Right lobe of liver (tissue), 6 donors: ENCODE results near the gene TMEM81. TPM values are rescaled to one million over a fixed set of nuclear protein-coding genes. Genes with fewer than 3 reads are reported as not detected.

Experiments used
- ATAC-seq, 4 donors: fragments of 200-7000 bp; cut with Tn5 transposase; one replicate each; pipeline ENCODE4 v1.9.1; 2020; ENCODE audit warnings: mild to moderate bottlenecking in 4 of 4, moderate library complexity in 4 of 4
- DNase-seq, 3 donors: peaks; one replicate each; pipeline ENCODE4 v3.0.0-alpha.2; 2020
- H3K27ac ChIP-seq, 3 donors: fragments of 200-600 bp; one replicate each; pipeline ENCODE4 v1.8.0; 2022
- H3K27me3 ChIP-seq, 2 donors: fragments of 200-600 bp; one replicate each; pipeline ENCODE4 v1.8.0; 2022
- H3K36me3 ChIP-seq, 4 donors: fragments of 200-600 bp; sonication (generic) in 1 of 4; one replicate each; pipeline versions ENCODE4 v1.5.1 to v1.8.0; 2017 to 2022; ENCODE audit warnings: control low read depth in 1 of 4
- H3K4me1 ChIP-seq, 4 donors: fragments of 200-600 bp; sonication (generic) in 1 of 4; one replicate each; pipeline versions ENCODE4 v1.5.1 to v1.8.0; 2017 to 2022; ENCODE audit warnings: control low read depth in 1 of 4
- H3K4me3 ChIP-seq, 3 donors: fragments of 200-600 bp; one replicate each; pipeline ENCODE4 v1.8.0; 2022
- H3K9me3 ChIP-seq, 4 donors: fragments of 200-600 bp; sonication (generic) in 1 of 4; one replicate each; pipeline versions ENCODE4 v1.5.1 to v1.8.0; 2017 to 2022; ENCODE audit warnings: control low read depth in 1 of 4
- POLR2A ChIP-seq: fragments of 450-650 bp; IDR thresholded peaks from one replicate; pipeline ENCODE4 v1.6.1; 2017; ENCODE audit warnings: antibody characterized with exemption, mild to moderate bottlenecking
- whole genome bisulfite sequencing: methylation state at CpG from one replicate; pipeline ENCODE4 v1.1.6; 2018; ENCODE audit warnings: low coverage, low lambda C conversion rate; ENCODE audit not compliant: insufficient coverage; ENCODE audit errors: missing lambda C conversion rate; 5-methylcytosine and 5-hydroxymethylcytosine counted together
- intact Hi-C, 2 donors: fragments of 100-400 bp; cut with DNase I; formaldehyde crosslinking; loops; one replicate each; pipeline versions ENCODE4 v1.11.2 to v1.14.1; 2022
- total RNA-seq, 6 experiments: library from RNA; depleted of rRNA in 2 of 6; stranded (reverse); fragments of >200 nt in 2 of 6; fragmentation: NEBNext Ultra II Directional in 3 of 6; extraction: Animal tissue kit (Norgen Biotek cat#: 25700) in 3 of 6; gene quantifications; one replicate each; pipeline versions ENCODE4 v1.1.0 to v1.2.4, GENCODE V29; 2016 to 2023
- TF ChIP-seq, protein P1 (sequence below), 4 donors: fragments of 200-600 bp in 3 of 4; fragments of 450-650 bp in 1 of 4; IDR thresholded peaks; one replicate each; pipeline versions ENCODE4 v1.5.1 to v1.8.0; 2016 to 2022; ENCODE audit warnings: antibody characterized with exemption in 4 of 4, mild to moderate bottlenecking in 2 of 4
- donor health status: DM: no; HTN: yes; CAD: no.
- donor health status: DM: no; HTN: no; CAD: no.
- donor health status: DM: no; HTN: no; CAD: no.
- donor health status: DM: no; HTN: yes; CAD: no.
- donor health status: DM: no; HTN: yes; CAD: no.

Gene TMEM81
- total RNA-seq, 6 experiments from 2014 or later, result 0.49 to 2.7 (median 1.8) TPM

DNA sequence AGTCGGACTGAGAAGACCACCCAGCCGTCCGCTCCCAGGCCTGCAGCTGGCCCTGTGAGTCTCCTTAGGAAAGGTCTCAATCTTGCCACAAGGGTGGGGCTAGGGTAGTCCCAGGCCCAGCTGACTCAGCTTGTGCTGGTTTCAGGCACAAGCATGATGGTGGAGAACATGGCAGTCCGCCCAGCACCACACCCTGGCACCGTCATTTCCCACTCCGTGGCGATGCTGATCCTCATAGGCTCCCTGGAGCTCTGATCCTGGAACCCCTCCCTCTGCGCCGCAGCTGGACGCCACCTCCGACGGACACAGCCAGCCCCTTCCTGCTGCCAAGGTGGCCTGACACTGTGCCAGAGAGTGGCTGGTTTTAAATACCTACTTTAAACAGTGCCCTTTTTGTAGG is 10.7 kb downstream of the TMEM81 start:
- Histone ChIP-seq H3K9me3 (no peaks in the 10 kb centered on the region), H3K36me3 (no peaks in the 10 kb centered on the region), H3K27me3 (no peaks in the 10 kb centered on the region), H3K4me3 (no peak overlapping the region), H3K4me1 (no peaks in the 10 kb centered on the region), H3K27ac (no peak overlapping the region)
- no peak for TF ChIP-seq POLR2A
- TF ChIP-seq, protein P1, sequence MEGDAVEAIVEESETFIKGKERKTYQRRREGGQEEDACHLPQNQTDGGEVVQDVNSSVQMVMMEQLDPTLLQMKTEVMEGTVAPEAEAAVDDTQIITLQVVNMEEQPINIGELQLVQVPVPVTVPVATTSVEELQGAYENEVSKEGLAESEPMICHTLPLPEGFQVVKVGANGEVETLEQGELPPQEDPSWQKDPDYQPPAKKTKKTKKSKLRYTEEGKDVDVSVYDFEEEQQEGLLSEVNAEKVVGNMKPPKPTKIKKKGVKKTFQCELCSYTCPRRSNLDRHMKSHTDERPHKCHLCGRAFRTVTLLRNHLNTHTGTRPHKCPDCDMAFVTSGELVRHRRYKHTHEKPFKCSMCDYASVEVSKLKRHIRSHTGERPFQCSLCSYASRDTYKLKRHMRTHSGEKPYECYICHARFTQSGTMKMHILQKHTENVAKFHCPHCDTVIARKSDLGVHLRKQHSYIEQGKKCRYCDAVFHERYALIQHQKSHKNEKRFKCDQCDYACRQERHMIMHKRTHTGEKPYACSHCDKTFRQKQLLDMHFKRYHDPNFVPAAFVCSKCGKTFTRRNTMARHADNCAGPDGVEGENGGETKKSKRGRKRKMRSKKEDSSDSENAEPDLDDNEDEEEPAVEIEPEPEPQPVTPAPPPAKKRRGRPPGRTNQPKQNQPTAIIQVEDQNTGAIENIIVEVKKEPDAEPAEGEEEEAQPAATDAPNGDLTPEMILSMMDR (IDR thresholded peaks at IDR 0.05), result no peak
- DNase-seq (no peak), ATAC-seq (no peak)
- intact Hi-C loops, result loop anchor here in 1 of 2 donors (10.0 kb wide), 1 partner anchor 181 kb away; no protein-coding TSS in a partner anchor
- 100% methylated on average over 2 of the region's 12 CpGs for WGBS

DNA sequence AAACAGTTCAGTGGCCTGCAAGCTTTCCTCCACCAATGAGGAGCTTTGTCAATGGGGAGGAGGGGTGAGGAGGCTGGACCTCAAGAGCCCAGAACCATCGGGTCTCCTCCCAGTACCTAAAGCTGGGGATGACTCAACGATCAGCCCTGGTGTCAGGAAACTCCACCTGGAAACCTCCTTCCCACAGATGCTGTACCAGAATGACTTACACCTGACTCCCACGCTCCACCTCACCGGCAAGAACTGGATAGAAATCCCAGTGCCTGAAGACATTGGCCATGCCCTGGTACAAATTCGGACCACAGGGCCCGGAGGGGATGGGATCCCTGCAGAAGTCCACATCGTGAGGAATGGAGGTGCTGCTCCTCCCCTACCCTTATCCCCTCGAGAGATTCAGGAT is 11.4 kb downstream of the TMEM81 start:
- intact Hi-C loops, result loop anchor here in 1 of 2 donors (10.0 kb wide), 1 partner anchor 182 kb away; no protein-coding TSS in a partner anchor
- Histone ChIP-seq H3K27me3 (no peaks in the 10 kb centered on the region), H3K9me3 (no peaks in the 10 kb centered on the region), H3K4me3 (no peak overlapping the region), H3K4me1 (no peaks in the 10 kb centered on the region), H3K27ac (no peak overlapping the region), H3K36me3 (no peaks in the 10 kb centered on the region)
- WGBS, result 54% methylated on average over 3 of the region's 8 CpGs
- no peak for DNase-seq
- TF ChIP-seq, protein P1 (IDR thresholded peaks at IDR 0.05), result no peak
- no peak for TF ChIP-seq POLR2A
- no peak for ATAC-seq

DNA sequence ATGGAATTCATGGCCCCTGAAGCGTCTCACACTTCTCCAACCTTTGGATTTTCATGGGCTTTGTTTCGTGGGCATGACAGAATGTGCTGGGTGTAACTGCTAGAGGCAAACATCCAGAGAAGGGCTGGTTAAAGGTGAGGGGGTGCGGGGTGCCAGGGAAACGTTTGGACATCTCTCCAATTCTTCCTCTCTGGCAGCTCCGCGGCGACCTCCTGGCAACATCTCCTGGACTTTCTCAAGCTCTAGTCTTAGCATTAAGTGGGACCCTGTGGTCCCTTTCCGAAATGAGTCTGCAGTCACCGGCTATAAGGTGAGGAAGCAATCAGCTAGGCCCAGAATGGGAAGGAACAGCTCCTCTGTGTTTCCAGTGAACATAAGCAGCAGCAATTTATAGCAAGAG is 12.0 kb downstream of the TMEM81 start:
- no peak for DNase-seq
- Histone ChIP-seq H3K36me3 (no peaks in the 10 kb centered on the region), H3K4me3 (no peak overlapping the region), H3K27ac (no peak overlapping the region), H3K4me1 (no peaks in the 10 kb centered on the region), H3K27me3 (no peaks in the 10 kb centered on the region), H3K9me3 (no peaks in the 10 kb centered on the region)
- no peak for TF ChIP-seq POLR2A
- TF ChIP-seq, protein P1 (IDR thresholded peaks at IDR 0.05), result no peak
- intact Hi-C loops, result loop anchor here in 1 of 2 donors (10.0 kb wide), 1 partner anchor 183 kb away; no protein-coding TSS in a partner anchor
- no peak for ATAC-seq
- WGBS, result 79% methylated on average over 5 of the region's 9 CpGs

DNA sequence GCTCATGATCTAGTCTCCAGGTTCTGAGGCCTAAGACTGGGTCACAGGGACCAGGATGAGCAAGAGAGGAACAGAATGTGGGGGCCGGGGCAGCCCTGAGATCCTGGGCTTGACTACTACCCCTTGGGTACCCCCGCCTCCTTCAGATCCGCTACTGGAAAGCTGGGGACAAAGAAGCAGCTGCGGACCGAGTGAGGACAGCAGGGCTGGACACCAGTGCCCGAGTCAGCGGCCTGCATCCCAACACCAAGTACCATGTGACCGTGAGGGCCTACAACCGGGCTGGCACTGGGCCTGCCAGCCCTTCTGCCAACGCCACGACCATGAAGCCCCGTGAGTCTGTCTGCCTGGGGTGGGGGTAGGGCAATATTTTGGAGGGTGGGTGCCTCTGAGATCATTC is 12.5 kb downstream of the TMEM81 start:
- ATAC-seq, result no peak
- intact Hi-C loops, result loop anchor here in 1 of 2 donors (10.0 kb wide), 1 partner anchor 183 kb away; no protein-coding TSS in a partner anchor
- no peaks in the 10 kb centered on the region for H3K9me3 ChIP-seq
- TF ChIP-seq, protein P1 (IDR thresholded peaks at IDR 0.05), result no peak
- TF ChIP-seq POLR2A, result no peak
- H3K27me3 ChIP-seq, result no peaks in the 10 kb centered on the region
- no peaks in the 10 kb centered on the region for H3K36me3 ChIP-seq
- no peak overlapping the region for H3K4me3 ChIP-seq
- no peak overlapping the region for H3K27ac ChIP-seq
- H3K4me1 ChIP-seq, result no peaks in the 10 kb centered on the region
- 97% methylated on average over 5 of the region's 12 CpGs for WGBS
- no peak for DNase-seq

DNA sequence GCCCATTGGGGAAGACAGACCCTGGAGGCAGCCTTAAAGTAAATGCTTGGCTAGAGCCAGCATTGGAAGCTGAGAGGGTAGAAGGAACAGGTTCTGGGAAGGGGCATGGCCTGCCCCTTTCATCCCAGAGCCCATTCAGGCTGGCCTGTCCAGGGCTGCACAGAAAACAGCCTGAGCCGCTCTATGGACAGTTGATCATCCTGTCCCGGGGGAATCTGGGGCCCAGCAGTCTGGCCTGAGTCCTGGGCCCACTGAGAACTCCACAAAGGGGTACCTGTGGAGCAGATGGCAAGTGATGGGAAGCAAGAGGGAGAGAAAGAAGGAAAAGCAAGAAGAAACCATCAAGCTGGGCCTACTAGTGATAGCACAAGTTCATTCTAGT is 13.2 kb downstream of the TMEM81 start:
- DNase-seq, result no peak

More for the DNA sequence above, 13.2 kb downstream of the TMEM81 start:
- 90% methylated on average over 2 of the region's 2 CpGs for WGBS
- Histone ChIP-seq H3K4me3 (no peak overlapping the region), H3K27ac (no peak overlapping the region), H3K36me3 (no peaks in the 10 kb centered on the region), H3K27me3 (no peaks in the 10 kb centered on the region), H3K4me1 (no peaks in the 10 kb centered on the region), H3K9me3 (no peaks in the 10 kb centered on the region)
- no peak for ATAC-seq
- no peak for TF ChIP-seq POLR2A
- TF ChIP-seq, protein P1 (IDR thresholded peaks at IDR 0.05), result no peak
- intact Hi-C loops, result loop anchor here in 1 of 2 donors (10.0 kb wide), 1 partner anchor 184 kb away; no protein-coding TSS in a partner anchor
